VCaP (cell line): Measurements from ENCODE around the gene PEX26.
"Not testable (repeated sequence)": the region's sequence is repeated elsewhere in the genome, so short reads cannot be mapped to it uniquely, and the experiment has no call there.

Experiments
- H3K27ac ChIP-seq: fragments of 450-650 bp; 2 replicates; pipeline ENCODE4 v1.5.1; 2017
- CTCF ChIP-seq: fragments of 450-650 bp; conservative IDR thresholded peaks from 2 replicates; pipeline ENCODE4 v1.5.1; 2017; ENCODE audit warnings: mild to moderate bottlenecking, moderate library complexity

Gene PEX26

GRCh38 chr22:18070556-18071306, 7.1 kb upstream of the PEX26 start:
- H3K27ac ChIP-seq: peak overlapping the region; percentile 97
- peak; percentile 77 for TF ChIP-seq CTCF

GRCh38 chr22:18071307-18071967, 6.4 kb upstream of the PEX26 start:
- TF ChIP-seq CTCF: peak; percentile 19
- H3K27ac ChIP-seq: peak overlapping the region; percentile 97

GRCh38 chr22:18071968-18072310, 5.9 kb upstream of the PEX26 start:
- TF ChIP-seq CTCF: no peak
- H3K27ac ChIP-seq: peak overlapping the region; percentile 97

GRCh38 chr22:18073467-18073866, 4.3 kb upstream of the PEX26 start:
- TF ChIP-seq CTCF: no peak
- H3K27ac ChIP-seq: no peak overlapping the region; the same call in 1 of the 2 replicates

GRCh38 chr22:18073927-18074326, 3.9 kb upstream of the PEX26 start:
- not testable (repeated sequence) for H3K27ac ChIP-seq

GRCh38 chr22:18075101-18075719, 2.6 kb upstream of the PEX26 start:
- 0 out of 2 replicates have a peak overlapping the region, but pooled peaks have one; percentile 8 for H3K27ac ChIP-seq
- no peak for TF ChIP-seq CTCF

- TF ChIP-seq CTCF: peak; percentile 92
- H3K27ac ChIP-seq: peak overlapping the region; percentile 84; the same call in 1 of the 2 replicates
These were observed 1.9 kb upstream of the PEX26 start for GRCh38 chr22:18075720-18076497.
